HG03469 (cell line): ENCODE measurements around the gene CRKL.
"Not testable (repeated sequence)": the region's sequence is repeated elsewhere in the genome, so short reads cannot be mapped to it uniquely, and the experiment has no call there.

Source experiments
- ATAC-seq: cut with Tn5 transposase; IDR thresholded peaks from one replicate; pipeline ENCODE4 v1.9.1; 2021; ENCODE audit warnings: mild to moderate bottlenecking, moderate library complexity, moderate number of reproducible peaks; ENCODE audit not compliant: unreplicated experiment

Gene CRKL

GRCh38 chr22:20965104-20965887, 48.1 kb downstream of the CRKL start:
- ATAC-seq, result no peak

GRCh38 chr22:20965888-20966855, 49.0 kb downstream of the CRKL start:
- no peak for ATAC-seq

- ATAC-seq, result no peak
Observed at GRCh38 chr22:20966883-20967696, 49.9 kb downstream of the CRKL start, which contains the start of gene AIFM3. Gene AIFM3 (plus strand): TSS chr22:20967255. CDS start chr22:20967945, 690 bp downstream.

- ATAC-seq, result no peak
Observed at GRCh38 chr22:20967697-20968211, 50.5 kb downstream of the CRKL start.

GRCh38 chr22:20968281-20968977, 51.2 kb downstream of the CRKL start:
- ATAC-seq, result no peak

GRCh38 chr22:20970939-20971657, 53.9 kb downstream of the CRKL start:
- no peak for ATAC-seq

GRCh38 chr22:20972014-20972694, 54.9 kb downstream of the CRKL start:
- not testable (repeated sequence) for ATAC-seq

GRCh38 chr22:20972933-20973577, 55.8 kb downstream of the CRKL start:
- no peak for ATAC-seq

GRCh38 chr22:20973634-20974286, 56.6 kb downstream of the CRKL start:
- ATAC-seq, result no peak

GRCh38 chr22:20974336-20974955, 57.2 kb downstream of the CRKL start:
- ATAC-seq, result no peak

- no peak for ATAC-seq
Observed at GRCh38 chr22:20975541-20976290, 58.5 kb downstream of the CRKL start.

GRCh38 chr22:20976291-20976877, 59.2 kb downstream of the CRKL start:
- no peak for ATAC-seq

- ATAC-seq, result no peak
Observed at GRCh38 chr22:20977019-20977418, 59.8 kb downstream of the CRKL start.

- ATAC-seq, result no peak
Observed at GRCh38 chr22:20977516-20978170, 60.4 kb downstream of the CRKL start.

- ATAC-seq, result no peak
Observed at GRCh38 chr22:20978419-20978818, 61.2 kb downstream of the CRKL start.
